ENCODE results near the gene RCSD1. TPM values are rescaled to one million over a fixed set of nuclear protein-coding genes. Genes with fewer than 3 reads are reported as not detected.

RCSD1 gene
- total and polyA plus RNA-seq, 12 donors: 9.0 to 50.2 (median 37.4) TPM

DNA sequence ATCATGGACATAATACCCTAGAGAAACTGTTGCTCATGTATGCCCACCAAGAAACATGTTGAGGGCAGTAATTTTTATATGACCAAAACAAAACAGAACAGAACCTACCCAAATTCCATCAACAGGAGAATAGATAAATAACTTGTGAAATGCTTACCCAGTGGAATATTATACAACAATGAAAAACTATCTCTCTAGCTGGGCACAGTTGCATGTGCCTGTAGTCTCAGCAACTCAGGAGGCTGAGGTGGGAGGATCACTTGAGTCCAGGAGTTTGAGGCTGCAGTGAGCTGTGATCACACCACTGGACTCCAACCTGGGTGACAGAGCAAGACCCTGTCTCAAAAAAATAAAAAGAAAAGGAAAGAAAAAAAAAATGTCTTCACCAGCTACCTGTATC lies 37.6 kb upstream of the RCSD1 start:
- peaks cover 0 to 4% (median 0%) of the 10 kb centered on the region in 9 donors for H3K4me1 ChIP-seq
- H3K9me3 ChIP-seq: no peaks in the 10 kb centered on the region
- H3K27me3 ChIP-seq: no peaks in the 10 kb centered on the region
- no peak for ATAC-seq
- TF ChIP-seq CTCF (IDR thresholded peaks at IDR 0.05): no peak
- no peak overlapping the region for H3K27ac ChIP-seq
- no peak overlapping the region for H3K4me3 ChIP-seq
- no peak for DNase-seq
- H3K36me3 ChIP-seq: no peaks in the 10 kb centered on the region
- intact Hi-C loops (cut with DNase I): loop anchor here in 3 of 10 donors (5.0 to 10.0 kb wide), 2 partner anchors 100 to 212 kb away; no protein-coding TSS in a partner anchor

DNA sequence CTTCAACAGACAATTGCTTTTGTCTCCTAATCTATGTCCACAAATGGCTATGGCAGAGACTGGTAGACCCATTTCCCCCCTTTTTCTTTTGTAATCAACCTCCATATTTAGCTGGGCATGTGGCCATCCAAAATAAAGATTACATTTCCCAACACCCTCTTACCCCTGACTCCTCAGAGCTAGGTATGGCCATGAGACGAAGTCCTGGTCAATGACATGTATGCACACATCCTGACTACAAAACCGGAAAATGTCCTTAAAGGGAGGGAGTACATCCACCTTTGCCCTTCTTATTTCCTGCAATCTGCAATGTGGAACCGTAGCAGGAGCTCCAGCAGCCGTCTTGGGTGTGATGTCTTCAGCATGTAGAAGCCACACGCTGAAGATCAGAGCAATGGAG lies 36.2 kb upstream of the RCSD1 start:
- no peak overlapping the region for H3K4me3 ChIP-seq
- H3K4me1 ChIP-seq: no peaks in the 10 kb centered on the region
- H3K9me3 ChIP-seq: no peaks in the 10 kb centered on the region
- no peak for TF ChIP-seq CTCF (IDR thresholded peaks at IDR 0.05)
- no peaks in the 10 kb centered on the region for H3K36me3 ChIP-seq
- WGBS, 2 donors: 66 to 77% methylated on average over 5 of the region's 5 CpGs
- no peak overlapping the region for H3K27ac ChIP-seq
- intact Hi-C loops (cut with DNase I): loop anchor here in 3 of 10 donors (5.0 to 10.0 kb wide), 2 partner anchors 98 to 211 kb away; no protein-coding TSS in a partner anchor
- ATAC-seq (no peak), DNase-seq (no peak)
- no peaks in the 10 kb centered on the region for H3K27me3 ChIP-seq

DNA sequence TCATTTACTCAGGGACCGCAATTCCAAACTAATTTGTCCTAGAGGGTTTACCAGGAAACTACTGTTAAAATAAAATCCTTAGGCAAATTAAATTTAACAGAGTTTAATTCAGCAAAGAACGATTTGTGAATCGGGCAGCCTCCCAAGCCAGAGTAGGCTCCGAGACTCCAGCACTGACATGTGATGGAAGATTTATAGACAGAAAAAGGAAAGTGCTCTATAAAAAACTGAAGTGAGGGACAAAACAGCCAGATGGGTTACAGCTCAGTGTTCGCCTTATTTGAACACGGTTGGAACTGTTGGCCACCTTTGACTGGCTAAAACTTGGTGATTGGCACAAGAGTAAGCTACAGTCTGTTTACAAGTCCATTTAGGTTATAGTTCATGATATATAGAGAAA lies 35.2 kb upstream of the RCSD1 start:
- no peak overlapping the region for H3K4me3 ChIP-seq
- no peak overlapping the region for H3K27ac ChIP-seq
- no peak for DNase-seq
- H3K9me3 ChIP-seq: no peaks in the 10 kb centered on the region
- no peaks in the 10 kb centered on the region for H3K27me3 ChIP-seq
- intact Hi-C loops (cut with DNase I): loop anchor here in 3 of 10 donors (5.0 to 10.0 kb wide), 2 partner anchors 97 to 210 kb away; no protein-coding TSS in a partner anchor
- no peak for ATAC-seq
- H3K4me1 ChIP-seq: peaks cover 0 to 3% (median 2%) of the 10 kb centered on the region in 9 donors
- 78 to 81% methylated on average over 6 of the region's 6 CpGs for WGBS, 2 donors
- no peaks in the 10 kb centered on the region for H3K36me3 ChIP-seq
- no peak for TF ChIP-seq CTCF (IDR thresholded peaks at IDR 0.05)

GRCh38 chr1:167599957-167600581 lies 30.0 kb upstream of the RCSD1 start:
- 10 to 14% methylated on average over 5 of the region's 5 CpGs for WGBS, 2 donors
- Histone ChIP-seq H3K9me3 (no peaks in the 10 kb centered on the region), H3K36me3 (no peaks in the 10 kb centered on the region), H3K4me3 (peak overlapping the region in 1 of 10 donors; percentile 15), H3K4me1 (peaks cover 5 to 45% (median 33%) of the 10 kb centered on the region in 9 donors), H3K27ac (peak overlapping the region in 7 of 10 donors; percentile 35 to 91 (median 58)), H3K27me3 (no peaks in the 10 kb centered on the region)
- TF ChIP-seq CTCF (IDR thresholded peaks at IDR 0.05): peak; percentile 47 to 86 (median 72)
- peak; percentile 73 to 89 (median 82) for ATAC-seq
- peak in 1 of 2 donors; percentile 51 for DNase-seq
- intact Hi-C loops (cut with DNase I): loop anchor here (1.0 to 10.0 kb wide), 10 partner anchors 31 to 205 kb away; partner anchors contain the start of gene RCSD1 (in 1 of the 10)
